ENCODE results near the gene VMP1. TPM values are rescaled to one million over a fixed set of nuclear protein-coding genes. Genes with fewer than 3 reads are reported as not detected.

VMP1 gene
- total and polyA plus RNA-seq, 12 donors, result 52.4 to 335 (median 130) TPM

DNA sequence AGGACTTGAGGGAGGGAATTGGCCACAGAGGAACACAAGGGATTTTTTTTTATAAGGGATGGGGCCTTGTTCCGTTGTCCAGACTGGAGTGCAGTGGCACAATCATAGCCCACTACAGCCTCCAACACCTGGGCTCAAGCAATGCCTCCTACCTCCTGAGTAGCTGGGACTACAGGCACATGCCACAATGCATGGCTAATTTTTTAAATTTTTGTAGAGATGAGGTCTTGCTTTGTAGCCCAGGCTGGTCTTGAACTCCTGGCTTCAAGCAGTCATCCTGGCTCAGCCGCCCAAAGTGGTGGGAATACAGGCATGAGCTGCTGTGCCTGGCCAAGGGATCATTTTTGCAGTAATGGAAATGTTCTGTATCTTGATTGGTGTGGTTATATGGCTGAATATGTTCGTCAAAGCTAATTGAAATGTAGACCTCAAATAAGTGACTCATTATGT, 56.9 kb downstream of the VMP1 start:
- no peak overlapping the region for H3K4me3 ChIP-seq
- H3K4me1 ChIP-seq (replicated peaks in 1 of 2), result peaks cover 8 to 24% of the 10 kb centered on the region in 2 donors
- peak overlapping the region in 1 of 5 donors; percentile 10 for H3K27ac ChIP-seq
- H3K27me3 ChIP-seq, result no peaks in the 10 kb centered on the region
- peaks cover 0 to 8% of the 10 kb centered on the region in 2 donors for H3K36me3 ChIP-seq (replicated peaks in 1 of 2)
- WGBS, 4 donors, result 89 to 97% (median 92%) methylated on average over 3 of the region's 3 CpGs
- TF ChIP-seq POLR2A (IDR thresholded peaks at IDR 0.05) (no peak), CTCF (IDR thresholded peaks at IDR 0.05) (no peak)
- no peaks in the 10 kb centered on the region for H3K9me3 ChIP-seq (replicated peaks in 1 of 3)
- intact Hi-C loops (cut with DNase I), result loop anchor here in 1 of 2 donors (10.0 kb wide), 1 partner anchor 70 kb away; no protein-coding TSS in a partner anchor
- no peak for DNase-seq

DNA sequence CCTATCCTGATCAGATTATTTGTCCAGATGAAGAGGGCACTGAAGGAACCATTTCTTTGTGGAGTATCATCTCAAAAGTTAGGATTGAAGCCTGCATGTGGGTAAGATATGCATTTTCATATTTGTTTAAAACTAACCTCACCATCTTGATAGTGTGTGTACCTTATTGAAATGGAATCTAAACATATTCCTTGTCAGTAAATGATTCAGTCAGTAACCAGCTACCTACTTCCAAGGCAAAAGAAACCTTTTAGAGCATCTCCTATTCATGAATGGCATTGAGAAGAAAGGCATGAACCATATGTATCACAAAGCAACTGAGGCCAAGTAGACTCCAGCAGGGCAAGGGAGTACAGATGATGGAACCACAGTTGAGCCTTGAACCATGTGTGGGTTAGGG, 57.6 kb downstream of the VMP1 start:
- Histone ChIP-seq H3K9me3 (replicated peaks in 1 of 3) (no peaks in the 10 kb centered on the region), H3K27ac (no peak overlapping the region), H3K4me1 (replicated peaks in 1 of 2) (peaks cover 8 to 31% of the 10 kb centered on the region in 2 donors), H3K4me3 (no peak overlapping the region), H3K36me3 (replicated peaks in 1 of 2) (peaks cover 0 to 8% of the 10 kb centered on the region in 2 donors), H3K27me3 (no peaks in the 10 kb centered on the region)
- intact Hi-C loops (cut with DNase I), result loop anchor here in 1 of 2 donors (10.0 kb wide), 1 partner anchor 70 kb away; no protein-coding TSS in a partner anchor
- DNase-seq, result no peak
- TF ChIP-seq CTCF (IDR thresholded peaks at IDR 0.05) (no peak), POLR2A (IDR thresholded peaks at IDR 0.05) (no peak)

- Histone ChIP-seq H3K4me3 (no peak overlapping the region), H3K9me3 (replicated peaks in 1 of 3) (no peaks in the 10 kb centered on the region), H3K4me1 (replicated peaks in 1 of 2) (peaks cover 6 to 38% of the 10 kb centered on the region in 2 donors), H3K27ac (no peak overlapping the region), H3K27me3 (no peaks in the 10 kb centered on the region), H3K36me3 (replicated peaks in 1 of 2) (peaks cover 0 to 8% of the 10 kb centered on the region in 2 donors)
- no peak for TF ChIP-seq CTCF (IDR thresholded peaks at IDR 0.05)
- TF ChIP-seq POLR2A (IDR thresholded peaks at IDR 0.05), result no peak
- DNase-seq, result no peak
- 91 to 96% (median 93%) methylated on average over 6 of the region's 6 CpGs for WGBS, 4 donors
- intact Hi-C loops (cut with DNase I), result loop anchor here in 1 of 2 donors (10.0 kb wide), 1 partner anchor 68 kb away; no protein-coding TSS in a partner anchor
Observed at GRCh38 chr17:59766491-59766890, 59.0 kb downstream of the VMP1 start.

GRCh38 chr17:59767176-59767575, 59.7 kb downstream of the VMP1 start:
- no peak overlapping the region for H3K27ac ChIP-seq

More at GRCh38 chr17:59767176-59767575, 59.7 kb downstream of the VMP1 start:
- H3K27me3 ChIP-seq, result no peaks in the 10 kb centered on the region
- intact Hi-C loops (cut with DNase I), result loop anchor here in 1 of 2 donors (10.0 kb wide), 1 partner anchor 68 kb away; no protein-coding TSS in a partner anchor
- H3K36me3 ChIP-seq (replicated peaks in 1 of 2), result peaks cover 0 to 8% of the 10 kb centered on the region in 2 donors
- peaks cover 0 to 34% of the 10 kb centered on the region in 2 donors for H3K4me1 ChIP-seq (replicated peaks in 1 of 2)
- no peak for DNase-seq
- TF ChIP-seq CTCF (IDR thresholded peaks at IDR 0.05) (no peak), POLR2A (IDR thresholded peaks at IDR 0.05) (no peak)
- no peak overlapping the region for H3K4me3 ChIP-seq
- no peaks in the 10 kb centered on the region for H3K9me3 ChIP-seq (replicated peaks in 1 of 3)
